HepG2 (cell line): Measurements from ENCODE around the gene MAP2K1. TPM values are rescaled to one million over a fixed set of nuclear protein-coding genes. Genes with fewer than 3 reads are reported as not detected.

Experiments
- ATAC-seq: fragments of 200-7000 bp; cut with Tn5 transposase; 3 replicates; pipeline ENCODE4 v1.9.1; 2020; ENCODE audit warnings: mild to moderate bottlenecking, moderate library complexity
- BruUV-seq: library from RNA; stranded (reverse); fragments of 400-500 nt; replicated peaks from 2 replicates; lab custom pipeline; 2021; lab: Mats Ljungman, UMichigan
- CTCF ChIA-PET: fragments of 300-600 bp; formaldehyde crosslinking; extraction: SDS; loops from one replicate; lab custom pipeline; 2021; ENCODE audit warnings: low total read pairs, inconsistent platforms, low intra/inter-chr PET ratio; lab: Yijun Ruan, JAX
- POLR2A ChIA-PET: fragments of 350-600 bp; sonication (Branson Sonifier 250); formaldehyde crosslinking; loops from one replicate; lab custom pipeline; 2020; ENCODE audit warnings: antibody characterized with exemption, inconsistent platforms; lab: Yijun Ruan, JAX
- DNase-seq: peaks from one replicate; pipeline ENCODE4 v3.0.0-alpha.2; 2015; ENCODE audit warnings: low spot score
- FAIRE-seq: peaks from 3 replicates; lab custom pipeline; 2011; peaks lifted over from hg19 to GRCh38; lab: Jason Lieb, UNC
- H2AFZ ChIP-seq: one replicate; pipeline ENCODE4 v1.6.1; 2011; ENCODE audit warnings: low read length, inconsistent platforms
- H3K27ac ChIP-seq: fragments of 300-600 bp; 3 replicates; pipeline ENCODE4 v1.8.0; 2011; ENCODE audit warnings: mixed run types, mild to moderate bottlenecking, mixed read lengths, low read length, inconsistent platforms; ENCODE audit not compliant: insufficient read depth; ENCODE audit errors: extremely low read length
- H3K27me3 ChIP-seq, 2 experiments: fragments of 200-600 bp in 1 of 2; 2 replicates in 1 of 2; 3 replicates in 1 of 2; pipeline versions ENCODE4 v1.6.0 to v1.8.0; 2011; ENCODE audit warnings: low read length in 2 of 2, mild to moderate bottlenecking in 2 of 2, moderate library complexity in 2 of 2, inconsistent platforms in 1 of 2; ENCODE audit not compliant: insufficient read depth in 2 of 2, control insufficient read depth in 1 of 2
- H3K36me3 ChIP-seq, 2 experiments: fragments of 200-600 bp in 1 of 2; replicated peaks in 1 of 2; 2 replicates in 1 of 2; 3 replicates in 1 of 2; pipeline versions ENCODE4 v1.5.1 to v1.8.0; 2011; ENCODE audit warnings: low read length in 2 of 2, inconsistent platforms in 1 of 2; ENCODE audit not compliant: insufficient read depth in 2 of 2, control insufficient read depth in 1 of 2
- H3K4me1 ChIP-seq: 2 replicates; pipeline ENCODE4 v1.5.1; 2012; ENCODE audit warnings: low read length, inconsistent platforms; ENCODE audit not compliant: insufficient read depth
- H3K4me2 ChIP-seq: 2 replicates; pipeline ENCODE4 v1.6.0; 2011; ENCODE audit warnings: low read depth, low read length, inconsistent platforms
- H3K4me3 ChIP-seq, 3 experiments: fragments of 200-600 bp in 1 of 3; sonication (generic), shearing (Covaris generic) in 1 of 3; replicated peaks in 1 of 3; 2 replicates each; pipeline ENCODE4 v1.5.1; 2011 to 2016; ENCODE audit warnings: low read length in 3 of 3, inconsistent platforms in 2 of 3, low read depth in 2 of 3, mild to moderate bottlenecking in 2 of 3, control low read depth in 1 of 3, mixed read lengths in 1 of 3; ENCODE audit not compliant: insufficient read depth in 1 of 3
- H3K79me2 ChIP-seq: one replicate; pipeline ENCODE4 v1.6.1; 2011; ENCODE audit warnings: low read length, inconsistent platforms; ENCODE audit not compliant: insufficient read depth
- H3K9ac ChIP-seq: 2 replicates; pipeline ENCODE4 v1.6.0; 2011; ENCODE audit warnings: mild to moderate bottlenecking, low read depth, low read length, inconsistent platforms; ENCODE audit not compliant: insufficient read depth
- H3K9me3 ChIP-seq: 2 replicates; pipeline ENCODE4 v1.5.1; 2012; ENCODE audit warnings: mild to moderate bottlenecking, low read length
- H4K20me1 ChIP-seq: 2 replicates; pipeline ENCODE4 v1.6.0; 2011; ENCODE audit warnings: inconsistent platforms, mild to moderate bottlenecking, low read length, moderate library complexity; ENCODE audit not compliant: insufficient read depth
- ATF4 ChIP-seq, 2 experiments: fragments of 450-650 bp in 1 of 2; sonication (generic) in 1 of 2; formaldehyde crosslinking; IDR thresholded peaks; 2 replicates each; pipeline versions ENCODE4 v1.5.0 to v1.8.0; 2020 to 2022; ENCODE audit warnings: mild to moderate bottlenecking in 1 of 2, missing genetic modification reagents in 1 of 2
- ATM ChIP-seq: fragments of 450-650 bp; IDR thresholded peaks from 2 replicates; pipeline ENCODE4 v1.7.1; 2017; ENCODE audit warnings: mild to moderate bottlenecking, borderline replicate concordance
- CEBPZ ChIP-seq: IDR thresholded peaks from 2 replicates; pipeline ENCODE4 v1.6.1; 2012; ENCODE audit warnings: low read length, improper control_type of control experiment
- CENPT ChIP-seq: sonication (generic); formaldehyde crosslinking; IDR thresholded peaks from 2 replicates; pipeline ENCODE4 v1.8.0; 2022; ENCODE audit warnings: low read depth, mild to moderate bottlenecking, moderate library complexity, missing genetic modification reagents
- FOXK2 ChIP-seq: fragments of 450-650 bp; IDR thresholded peaks from 2 replicates; pipeline ENCODE4 v1.6.1; 2016
- KLF11 ChIP-seq: IDR thresholded peaks from 2 replicates; pipeline ENCODE4 v1.6.1; 2016; ENCODE audit warnings: missing compliant biosample characterization
- NRL ChIP-seq: sonication (generic); formaldehyde crosslinking; IDR thresholded peaks from 2 replicates; pipeline ENCODE4 v1.5.0; 2020; ENCODE audit warnings: missing genetic modification reagents, mild to moderate bottlenecking, moderate library complexity, borderline replicate concordance
- PITX1 ChIP-seq: sonication (generic); formaldehyde crosslinking; IDR thresholded peaks from 2 replicates; pipeline ENCODE4 v1.5.1; 2020; ENCODE audit warnings: mild to moderate bottlenecking, missing genetic modification reagents
- RBFOX2 ChIP-seq: fragments of 200-400 bp; formaldehyde crosslinking; IDR thresholded peaks from 2 replicates; pipeline ENCODE4 v1.6.1; 2017; ENCODE audit warnings: low read depth, mild to moderate bottlenecking, low read length
- SALL2 ChIP-seq: sonication (generic); formaldehyde crosslinking; IDR thresholded peaks from 2 replicates; pipeline ENCODE4 v1.8.1; 2023; ENCODE audit warnings: mild to moderate bottlenecking, missing genetic modification reagents, inconsistent platforms
- SNAPC2 ChIP-seq: sonication (generic); formaldehyde crosslinking; IDR thresholded peaks from 2 replicates; pipeline ENCODE4 v1.8.1; 2022; ENCODE audit warnings: mild to moderate bottlenecking, missing genetic modification reagents
- ZNF550 ChIP-seq: sonication (generic); formaldehyde crosslinking; IDR thresholded peaks from 2 replicates; pipeline ENCODE4 v1.4.0; 2020; ENCODE audit warnings: mild to moderate bottlenecking, missing genetic modification reagents, borderline replicate concordance
- ZNF598 ChIP-seq: sonication (generic); formaldehyde crosslinking; IDR thresholded peaks from 2 replicates; pipeline ENCODE4 v1.5.1; 2020; ENCODE audit warnings: mild to moderate bottlenecking, missing genetic modification reagents, borderline replicate concordance
- ZNF788 ChIP-seq: sonication (generic); formaldehyde crosslinking; IDR thresholded peaks from 2 replicates; pipeline ENCODE4 v1.5.0; 2020; ENCODE audit warnings: mild to moderate bottlenecking, missing genetic modification reagents, borderline replicate concordance
- WGBS: methylation state at CpG from one replicate; pipeline ENCODE4 v1.1.6; 2017; ENCODE audit warnings: low lambda C conversion rate; 5-methylcytosine and 5-hydroxymethylcytosine counted together
- in situ Hi-C: cut with HindIII; loops from 2 replicates; pipeline ENCODE4 v1.10.0; 2017; ENCODE audit warnings: low pct_unique_long_range_greater_than_20kb; ENCODE audit not compliant: extremely low pct_ligation_motif_present
- intact Hi-C: fragments of 100-400 bp; cut with micrococcal nuclease; formaldehyde crosslinking; loops from one replicate; pipeline ENCODE4 v1.10.0; 2022; ENCODE audit not compliant: unreplicated experiment
- polyA plus RNA-seq, 8 experiments: library from polyadenylated mRNA; depleted of rRNA in 3 of 8; stranded (reverse) in 7 of 8; unstranded in 1 of 8; fragments of >200 nt; fragmentation: Illumina TruSeq in 4 of 8; extraction: Trizol in 4 of 8; gene quantifications; 2 replicates each; pipeline versions ENCODE4 v1.2.1 to v1.2.3, GENCODE V29; 2011 to 2016; ENCODE audit warnings: low read depth in 4 of 8, missing spikeins in 1 of 8, mixed read lengths in 1 of 8; ENCODE audit not compliant: insufficient read depth in 1 of 8
- total RNA-seq, 5 experiments: library from RNA; depleted of rRNA; stranded (reverse); fragments of >200 nt; fragmentation: Illumina TruSeq; extraction: Trizol; gene quantifications; 2 replicates each; pipeline ENCODE4 v1.2.3, GENCODE V29; 2016; ENCODE audit warnings: low read depth in 1 of 5
- TF ChIP-seq, protein P1 (sequence below): sonication (generic); formaldehyde crosslinking; conservative IDR thresholded peaks from 2 replicates; pipeline ENCODE4 v1.8.0; 2022; ENCODE audit warnings: missing genetic modification reagents

The MAP2K1 gene
- total and polyA plus RNA-seq, 2 of the 13 experiments (the other 11 are each of a cell fraction or from before 2014, with no cell fraction given), result 24.1 to 49.2 TPM

- Histone ChIP-seq H2AFZ (no peak overlapping the region), H3K4me3 (no peak overlapping the region), H3K36me3 (no peaks in the 10 kb centered on the region), H3K27me3 (no peaks in the 10 kb centered on the region), H4K20me1 (peaks cover 6% of the 10 kb centered on the region; the same call in 1 of the 2 replicates), H3K9ac (no peak overlapping the region), H3K4me2 (no peak overlapping the region), H3K9me3 (peaks cover under 1% of the 10 kb centered on the region; the same call in 1 of the 2 replicates), H3K27ac (no peak overlapping the region), H3K79me2 (peaks cover 65% of the 10 kb centered on the region), H3K4me1 (peaks cover 8% of the 10 kb centered on the region)
- in situ Hi-C loops, result no loop called here
- ChIA-PET CTCF (no interaction called here), POLR2A (no interaction called here)
- DNase-seq (no peak), ATAC-seq (no peak), FAIRE-seq (no peak)
- no TSS peak for BruUV-seq
- 95% methylated on average over 3 of the region's 3 CpGs for WGBS
- intact Hi-C loops, result no loop called here
- TF ChIP-seq SALL2 (CRISPR knock-in tag), result no peak
- TF ChIP-seq ZNF550 (CRISPR knock-in tag), result no peak
- no peak for TF ChIP-seq KLF11
- no peak for TF ChIP-seq PITX1 (CRISPR knock-in tag)
- TF ChIP-seq ZNF598 (CRISPR knock-in tag), result no peak
- no peak for TF ChIP-seq SNAPC2 (CRISPR knock-in tag)
- no peak for TF ChIP-seq NRL (CRISPR knock-in tag)
- TF ChIP-seq, protein P1, sequence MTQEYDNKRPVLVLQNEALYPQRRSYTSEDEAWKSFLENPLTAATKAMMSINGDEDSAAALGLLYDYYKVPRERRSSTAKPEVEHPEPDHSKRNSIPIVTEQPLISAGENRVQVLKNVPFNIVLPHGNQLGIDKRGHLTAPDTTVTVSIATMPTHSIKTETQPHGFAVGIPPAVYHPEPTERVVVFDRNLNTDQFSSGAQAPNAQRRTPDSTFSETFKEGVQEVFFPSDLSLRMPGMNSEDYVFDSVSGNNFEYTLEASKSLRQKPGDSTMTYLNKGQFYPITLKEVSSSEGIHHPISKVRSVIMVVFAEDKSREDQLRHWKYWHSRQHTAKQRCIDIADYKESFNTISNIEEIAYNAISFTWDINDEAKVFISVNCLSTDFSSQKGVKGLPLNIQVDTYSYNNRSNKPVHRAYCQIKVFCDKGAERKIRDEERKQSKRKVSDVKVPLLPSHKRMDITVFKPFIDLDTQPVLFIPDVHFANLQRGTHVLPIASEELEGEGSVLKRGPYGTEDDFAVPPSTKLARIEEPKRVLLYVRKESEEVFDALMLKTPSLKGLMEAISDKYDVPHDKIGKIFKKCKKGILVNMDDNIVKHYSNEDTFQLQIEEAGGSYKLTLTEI (CRISPR knock-in tag), result no peak
- TF ChIP-seq FOXK2, result no peak
- no peak for TF ChIP-seq CEBPZ
- no peak for TF ChIP-seq ATF4 (CRISPR knock-in tag; IDR thresholded peaks at IDR 0.05)
- no peak for TF ChIP-seq CENPT (CRISPR knock-in tag)
- TF ChIP-seq ATM, result no peak
- no peak for TF ChIP-seq ZNF788 (CRISPR knock-in tag)
- TF ChIP-seq RBFOX2, result no peak
Observed at GRCh38 chr15:66419471-66419870, 32.8 kb downstream of the MAP2K1 start.
